Measurements from ENCODE around the gene SH3PXD2B.
"Not testable (repeated sequence)": the region's sequence is repeated elsewhere in the genome, so short reads cannot be mapped to it uniquely, and the experiment has no call there.

Gene SH3PXD2B

DNA sequence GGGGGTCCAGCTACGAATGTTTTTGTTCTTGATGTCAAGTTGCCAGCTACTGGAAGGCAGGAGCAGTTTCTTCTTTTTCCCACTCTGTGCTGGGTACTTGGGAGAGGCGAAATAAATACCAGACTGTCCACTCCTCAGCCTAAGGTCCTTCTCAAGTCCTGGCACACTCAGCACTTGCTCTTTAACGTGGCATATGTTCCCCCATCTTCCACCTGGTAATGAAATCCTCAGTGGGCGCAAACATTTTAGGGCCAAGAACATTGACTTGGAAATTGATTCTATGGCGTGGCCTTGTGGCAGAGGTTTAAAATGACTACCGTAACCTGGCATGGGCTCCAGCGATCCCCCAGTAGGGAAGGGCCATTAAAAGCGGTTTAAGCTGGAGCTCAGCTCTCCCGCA is 119.7 kb downstream of the SH3PXD2B start:
- DNase-seq, result no peak

DNA sequence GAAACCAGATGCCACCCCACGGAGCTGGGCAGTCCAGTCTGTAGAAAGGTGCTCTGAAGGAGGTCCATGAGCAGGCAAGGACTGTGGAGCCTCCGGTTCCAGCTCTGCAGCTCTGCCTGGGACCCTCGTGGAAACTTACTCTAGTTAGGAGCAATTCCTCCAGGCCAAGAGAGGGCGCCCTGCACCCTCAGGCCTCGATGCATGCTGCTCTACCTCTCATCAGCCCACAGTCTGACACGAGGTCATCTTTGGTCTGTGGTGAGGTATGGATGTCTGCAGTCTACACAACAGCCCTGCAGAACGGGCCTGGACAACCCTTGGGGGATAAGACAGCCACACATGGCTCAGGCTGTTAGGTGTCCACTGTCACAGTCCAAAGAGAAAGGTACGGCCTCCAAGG is 120.1 kb downstream of the SH3PXD2B start:
- DNase-seq, result no peak

DNA sequence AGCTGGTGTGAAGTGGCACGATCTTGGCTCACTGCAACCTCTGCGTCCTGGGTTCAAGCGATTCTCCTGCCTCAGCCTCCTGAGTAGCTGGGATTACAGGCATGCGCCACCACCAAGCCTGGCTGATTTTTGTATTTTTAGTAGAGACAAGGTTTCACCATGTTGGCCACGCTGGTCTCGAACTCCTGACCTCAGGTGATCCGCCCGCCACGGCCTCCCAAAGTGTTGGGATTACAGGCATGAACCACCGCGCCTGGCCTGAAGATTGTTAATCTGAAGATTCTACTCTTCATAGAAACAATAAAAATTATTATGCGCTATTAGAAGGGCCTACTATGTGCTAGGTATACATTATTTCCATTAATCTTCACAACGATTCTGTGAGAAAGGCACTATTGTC is 127.4 kb downstream of the SH3PXD2B start:
- not testable (repeated sequence) for DNase-seq

DNA sequence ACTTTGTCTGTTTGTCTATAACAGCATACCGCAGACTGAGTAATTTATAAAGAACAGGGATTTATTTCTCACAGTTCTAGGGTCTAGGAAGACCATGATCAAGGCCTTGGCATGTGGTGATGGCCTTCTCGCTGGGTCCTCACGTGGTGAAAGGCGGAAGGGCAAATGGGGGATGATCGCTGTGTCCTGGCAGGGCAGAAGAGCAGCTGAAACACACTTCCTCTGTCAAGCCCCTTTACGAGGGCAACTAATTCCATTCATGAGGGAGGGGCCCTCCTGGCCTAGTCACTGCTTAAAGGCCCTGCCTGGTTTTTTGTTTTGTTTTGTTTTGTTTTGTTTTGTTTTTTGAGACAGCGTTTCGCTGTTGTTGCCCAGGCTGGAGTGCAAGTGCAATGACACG is 128.9 kb downstream of the SH3PXD2B start:
- DNase-seq, result no peak

DNA sequence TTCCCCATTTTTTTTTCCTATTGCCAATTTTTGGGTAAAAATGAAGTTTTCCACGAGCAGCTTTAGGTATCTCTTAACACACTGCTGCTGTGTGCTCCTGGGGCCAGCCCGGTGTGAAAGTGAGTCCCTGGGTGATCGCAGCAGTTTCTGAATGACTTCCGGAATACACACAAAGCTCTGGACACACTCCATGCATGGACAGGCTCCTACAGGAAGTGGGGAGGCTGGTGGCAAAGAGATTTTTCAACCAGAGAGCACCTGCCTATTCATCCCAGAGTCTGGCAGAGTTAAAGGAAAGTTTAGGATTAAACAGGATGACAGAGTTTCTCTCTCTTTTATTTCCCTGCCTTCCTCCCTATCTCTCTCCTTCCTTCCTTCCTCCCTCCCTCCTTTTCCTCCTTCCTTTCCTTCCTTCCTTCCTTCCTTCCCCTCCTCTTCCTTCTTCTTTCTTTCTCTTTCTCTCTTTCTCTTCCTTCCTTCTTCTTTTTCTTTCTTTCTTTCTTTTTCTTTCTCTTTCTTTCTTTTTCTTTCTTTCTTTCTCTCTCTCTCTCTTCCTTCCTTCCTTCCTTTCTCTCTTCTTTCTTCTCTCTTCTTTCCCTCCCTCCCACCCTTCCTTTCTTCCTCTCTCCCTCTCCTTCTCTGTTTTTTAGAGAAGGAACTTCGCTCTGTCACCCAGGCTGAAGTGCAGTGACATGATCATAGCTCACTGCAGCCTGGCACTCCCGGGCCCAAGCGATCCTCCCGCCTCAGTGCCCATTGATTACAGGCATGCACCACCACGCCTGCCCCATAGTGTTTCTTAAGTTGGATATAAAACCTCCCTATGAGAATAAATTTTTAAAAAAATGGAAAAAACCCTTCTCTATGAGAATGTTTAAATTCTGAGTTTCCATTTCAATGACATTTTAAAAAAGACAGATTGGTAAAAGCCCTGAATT is 132.0 kb downstream of the SH3PXD2B start:
- peak; percentile 46 for DNase-seq

DNA sequence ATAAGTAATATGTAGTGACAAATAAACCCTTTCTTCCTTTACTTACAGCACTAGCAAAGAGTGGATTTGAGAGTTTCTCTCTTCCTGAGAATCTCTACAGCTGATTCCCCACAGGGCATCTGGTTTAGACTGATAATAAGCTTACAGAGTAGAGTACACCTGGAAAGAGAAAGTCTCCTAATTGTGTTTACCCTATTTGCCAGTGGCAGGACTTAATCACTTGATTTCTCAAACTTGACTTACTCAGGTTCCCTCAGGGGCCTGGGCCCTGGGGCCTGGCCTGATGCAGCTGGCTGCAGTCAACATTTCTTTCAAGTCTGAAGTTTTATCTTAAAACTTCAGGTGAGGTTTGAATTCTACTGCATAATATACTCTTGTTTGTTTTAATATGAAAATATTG is 132.7 kb downstream of the SH3PXD2B start:
- peak; percentile 13 for DNase-seq

DNA sequence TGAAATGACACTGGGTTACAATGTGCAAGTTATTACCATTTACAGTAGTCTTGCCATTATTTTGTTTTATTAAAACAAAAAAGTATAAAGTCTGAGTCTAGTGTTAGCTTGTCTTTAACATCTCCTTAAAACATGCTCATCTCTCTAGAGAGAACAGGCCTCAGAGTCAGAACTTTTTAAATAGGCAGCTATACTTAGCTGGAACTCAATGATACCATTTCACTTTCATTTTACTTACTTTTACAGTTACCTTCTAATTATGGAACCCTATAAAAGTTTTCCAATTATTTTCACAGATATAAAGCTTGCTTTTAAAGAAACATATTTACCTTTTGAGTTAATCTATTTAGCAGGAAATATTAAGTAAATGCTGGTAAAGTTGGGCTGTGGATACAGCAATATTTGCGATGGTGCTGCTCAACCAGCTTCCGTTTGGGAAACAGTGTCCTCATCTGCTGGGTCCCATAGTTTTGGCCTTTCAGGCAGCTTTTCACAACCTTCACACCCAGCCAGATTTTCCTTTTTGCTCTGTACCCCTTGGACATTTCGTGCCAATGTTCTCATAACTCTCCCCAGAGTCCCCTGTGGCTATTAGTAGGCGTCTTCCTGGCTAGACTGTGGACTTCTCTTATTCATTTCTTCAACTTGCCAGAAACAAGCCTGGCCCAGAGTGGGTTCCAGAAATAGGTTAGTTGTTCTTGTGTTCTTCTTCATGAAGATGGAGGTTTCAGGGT is 134.4 kb downstream of the SH3PXD2B start:
- no peak for DNase-seq

DNA sequence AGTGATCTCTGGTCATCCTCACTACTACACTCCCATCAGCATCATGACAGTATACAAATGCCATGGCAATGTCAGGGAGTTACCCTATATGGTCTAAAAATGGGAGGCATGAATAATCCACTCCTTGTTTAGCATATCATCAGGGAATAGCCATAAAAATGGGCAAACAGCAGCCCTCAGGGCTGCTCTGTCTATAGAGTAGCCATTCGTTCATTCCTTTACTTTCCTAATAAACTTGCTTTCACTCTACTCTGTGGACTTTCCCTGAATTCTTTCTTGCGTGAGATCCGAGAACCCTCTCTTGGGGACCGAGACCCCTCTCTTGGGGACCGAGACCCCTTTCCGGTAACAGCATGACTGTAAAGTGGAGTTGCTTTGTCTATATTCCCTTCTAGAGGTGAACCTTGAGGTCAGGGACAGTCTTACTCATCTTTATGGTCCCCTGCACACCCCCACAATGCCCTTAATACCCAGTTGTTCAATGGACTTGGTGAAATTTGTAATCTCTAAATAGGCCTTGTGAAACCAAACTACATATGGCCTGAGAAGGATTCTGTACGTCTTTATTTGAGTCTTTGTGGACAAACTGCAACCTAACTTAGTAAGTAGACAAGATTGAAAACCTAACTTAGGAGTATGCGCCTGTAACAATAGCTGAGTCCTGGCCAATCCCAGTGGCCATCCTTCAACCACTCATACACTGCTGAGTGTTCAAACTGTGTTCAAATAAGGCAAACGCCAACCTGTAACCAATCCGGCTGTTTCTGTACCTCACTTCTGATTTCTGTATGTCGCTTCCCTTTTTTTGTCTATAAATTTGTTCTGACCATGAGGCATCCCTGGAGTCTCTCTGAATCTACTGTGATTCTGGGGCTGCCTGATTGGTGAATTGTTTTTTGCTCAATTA is 138.5 kb downstream of the SH3PXD2B start:
- DNase-seq, result no peak

DNA sequence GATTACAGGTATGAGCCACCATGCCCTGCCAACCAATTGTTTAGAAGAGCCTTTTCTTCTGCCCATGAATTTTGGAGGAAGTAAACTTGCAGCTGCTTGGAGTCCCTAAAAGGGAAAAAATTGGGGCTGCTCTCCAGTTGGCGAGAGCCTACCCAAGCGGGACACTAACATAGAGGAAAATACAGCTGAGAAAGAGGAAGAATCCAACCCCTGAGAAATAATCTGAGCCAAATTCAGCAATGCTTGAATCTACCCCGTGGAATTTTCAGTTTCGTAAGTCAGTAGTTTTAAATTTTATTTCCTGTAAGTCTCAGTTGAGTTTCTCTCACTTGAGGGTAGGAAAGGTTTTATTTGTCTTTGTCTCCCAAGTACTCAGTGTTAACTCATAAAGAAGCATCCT is 140.4 kb downstream of the SH3PXD2B start:
- DNase-seq, result no peak

DNA sequence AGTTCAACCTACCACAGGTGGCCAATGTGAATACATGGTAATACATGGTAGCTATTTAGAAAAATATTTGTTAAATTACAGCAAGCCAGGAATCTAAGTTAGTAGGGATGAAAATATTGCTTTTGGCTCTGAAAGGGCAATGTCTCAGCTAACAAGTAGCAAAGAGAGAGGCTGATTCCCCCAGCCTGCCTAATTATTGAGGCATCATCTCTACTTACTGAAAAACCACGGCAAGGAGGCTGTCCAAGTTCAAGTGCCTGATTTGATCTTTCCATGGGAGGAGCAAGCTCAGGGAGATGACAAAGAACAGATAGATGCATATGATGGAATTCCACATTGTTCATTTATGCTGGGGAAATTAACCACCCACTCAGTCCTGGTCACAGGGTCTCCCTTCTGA is 142.0 kb downstream of the SH3PXD2B start:
- no peak for DNase-seq

DNA sequence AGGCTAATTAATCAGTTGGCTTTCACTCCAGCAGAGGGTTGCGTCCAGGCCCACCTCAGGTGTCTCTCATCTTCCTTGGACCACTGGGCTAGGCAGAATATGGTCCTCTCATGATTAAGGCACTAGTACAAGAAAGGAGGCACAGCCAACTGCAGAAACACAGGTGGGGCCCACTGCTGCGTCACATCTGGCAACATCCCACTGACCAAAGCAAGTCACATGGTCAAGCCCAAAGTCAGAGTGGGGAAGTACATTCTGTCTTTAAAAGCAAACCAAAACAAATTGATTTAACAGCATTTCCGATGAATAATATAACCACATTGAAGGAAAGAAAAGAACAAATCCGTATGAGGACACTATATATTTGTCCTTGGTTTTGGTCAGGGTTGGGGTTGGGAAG is 142.7 kb downstream of the SH3PXD2B start:
- DNase-seq, result no peak

DNA sequence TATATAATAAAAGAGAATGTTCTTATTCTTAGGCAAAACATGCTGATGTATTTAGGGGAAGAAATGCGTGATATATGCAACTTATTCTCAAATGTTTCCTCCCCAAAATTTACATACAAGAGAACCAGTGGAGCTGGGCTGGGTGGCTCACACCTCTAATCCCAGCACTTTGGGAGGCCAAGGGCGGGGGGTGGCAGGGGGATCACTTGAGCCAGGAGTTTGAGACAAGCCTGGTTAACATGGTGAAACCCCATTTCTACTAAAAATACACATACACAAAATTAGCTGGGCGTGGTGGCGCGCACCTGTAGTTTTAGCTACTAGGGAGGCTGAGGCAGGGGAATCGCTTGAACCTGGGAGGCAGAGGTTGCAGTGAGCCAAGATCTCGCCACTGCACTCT is 143.3 kb downstream of the SH3PXD2B start:
- DNase-seq, result no peak

DNA sequence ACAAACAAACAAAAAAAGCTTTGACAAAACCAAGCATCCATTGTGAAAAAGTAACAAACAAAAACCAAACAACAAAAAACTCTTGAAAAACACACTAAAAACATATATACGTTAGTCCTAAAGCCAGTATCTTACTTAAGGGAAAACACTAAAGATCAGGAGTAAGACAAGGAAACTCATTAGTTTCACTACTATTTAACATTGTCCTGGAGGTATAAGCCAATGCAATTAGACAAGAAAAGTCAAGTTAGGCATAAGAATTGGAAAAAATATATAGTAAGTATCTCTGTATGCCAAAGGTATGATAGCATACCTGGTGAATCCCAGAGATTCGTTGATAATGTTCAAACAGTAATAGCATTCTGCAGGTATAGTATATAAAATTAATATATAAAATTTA is 148.9 kb downstream of the SH3PXD2B start:
- DNase-seq, result no peak

DNA sequence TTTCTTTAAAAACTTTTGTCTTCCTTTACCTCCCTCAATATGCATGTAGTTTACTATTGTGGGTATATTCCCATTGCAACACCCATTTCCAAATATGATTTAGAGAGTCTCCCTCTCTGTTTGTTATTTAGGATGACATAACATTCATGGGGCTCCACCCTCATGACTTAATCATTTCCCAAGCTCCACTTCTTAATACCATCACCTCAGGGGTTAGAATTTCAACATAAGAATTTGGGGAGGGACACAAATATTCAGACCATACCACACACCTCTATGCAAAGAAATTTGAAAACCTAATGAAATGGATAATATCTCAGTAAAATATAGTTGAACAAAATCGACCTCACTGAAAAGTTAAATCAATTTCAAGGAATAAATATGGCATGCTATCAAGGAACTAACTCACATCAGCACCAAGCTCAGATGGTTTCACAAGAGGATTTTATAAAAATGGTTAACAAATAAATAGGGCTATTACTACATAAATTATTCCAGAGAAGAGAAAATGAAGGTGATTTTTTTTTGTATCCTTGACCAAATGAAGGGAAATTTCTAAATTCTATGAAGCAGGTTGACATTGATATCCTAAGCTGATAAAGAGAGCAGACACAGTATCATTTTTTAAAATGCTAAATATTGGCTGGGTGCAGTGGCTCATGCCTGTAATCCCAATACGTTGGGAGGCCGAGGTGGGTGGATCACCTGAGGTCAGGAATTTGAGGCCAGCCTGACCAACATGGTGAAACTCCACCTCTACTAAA is 150.6 kb downstream of the SH3PXD2B start:
- no peak for DNase-seq

DNA sequence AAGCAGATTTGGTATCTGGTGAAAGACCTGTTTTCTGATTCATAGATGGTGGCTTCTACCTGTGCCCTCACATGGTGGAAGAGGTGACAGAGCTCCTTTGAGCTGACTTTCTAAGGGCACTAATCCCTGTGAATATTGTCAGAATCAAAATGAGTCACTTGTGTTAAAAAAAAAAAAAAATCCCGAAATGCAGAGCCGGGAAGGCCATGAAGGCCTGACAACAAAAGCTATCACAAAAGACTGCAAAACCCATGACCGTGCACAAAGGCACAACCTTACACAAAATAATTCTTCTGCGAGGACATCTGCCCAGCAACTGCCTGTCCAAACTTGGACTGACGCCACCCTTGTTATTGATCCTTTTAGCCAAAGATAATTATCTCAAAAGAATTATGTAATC is 151.2 kb downstream of the SH3PXD2B start:
- no peak for DNase-seq

DNA sequence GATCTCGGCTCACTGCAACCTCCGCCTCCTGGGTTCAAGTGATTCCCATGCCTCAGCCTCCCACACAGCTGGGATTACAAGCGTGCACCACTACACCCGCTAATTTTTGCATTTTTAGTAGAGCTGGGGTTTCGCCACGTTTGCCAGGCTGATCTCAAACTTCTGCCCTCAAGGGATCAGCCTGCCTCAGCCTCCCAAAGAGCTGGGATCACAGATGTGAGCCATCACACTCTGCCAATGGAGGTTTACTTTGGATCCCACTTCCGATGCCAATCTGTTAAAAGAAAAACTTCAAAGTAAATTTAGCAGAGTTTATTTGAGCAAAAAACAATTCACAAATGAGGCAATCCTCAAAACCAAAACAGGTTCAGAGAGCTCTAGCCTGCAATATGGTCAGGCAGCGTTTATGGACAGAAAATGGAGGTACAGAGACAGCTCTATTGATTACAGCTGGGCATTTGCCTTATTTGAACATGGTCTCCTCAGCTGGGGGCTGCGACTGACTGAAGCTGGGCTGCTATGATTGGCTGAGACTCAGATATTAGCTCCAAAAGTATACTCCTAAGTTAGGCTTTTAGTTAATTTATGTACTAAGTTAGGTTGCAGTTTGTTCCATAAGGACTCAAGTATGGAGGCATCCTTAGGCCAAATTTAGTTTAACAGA is 152.1 kb downstream of the SH3PXD2B start:
- no peak for DNase-seq

DNA sequence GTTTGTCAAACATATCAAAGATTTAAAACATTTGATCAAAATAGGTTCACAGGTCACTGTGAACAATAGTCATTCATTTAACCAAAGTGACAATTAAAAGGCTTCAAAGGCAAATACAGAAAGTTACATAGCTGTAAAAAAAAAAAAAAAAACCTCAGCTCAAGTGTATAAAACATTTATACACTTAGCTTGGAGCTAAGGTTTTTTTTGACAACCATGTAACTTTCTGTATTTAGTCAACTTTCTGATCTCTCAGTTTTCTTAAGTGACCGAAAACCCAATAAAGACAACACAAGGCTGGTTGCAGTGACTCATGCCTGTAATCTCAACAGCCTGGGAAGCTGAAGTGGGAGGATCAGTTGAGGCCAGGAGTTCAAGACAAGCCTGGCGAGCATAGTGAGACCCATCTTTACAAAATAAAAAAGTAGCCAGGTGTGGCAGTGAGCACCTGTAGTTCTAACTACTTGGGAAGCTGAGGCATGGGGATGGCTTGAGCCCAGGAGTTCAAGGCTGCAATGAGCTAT is 154.3 kb downstream of the SH3PXD2B start:
- DNase-seq, result no peak

DNA sequence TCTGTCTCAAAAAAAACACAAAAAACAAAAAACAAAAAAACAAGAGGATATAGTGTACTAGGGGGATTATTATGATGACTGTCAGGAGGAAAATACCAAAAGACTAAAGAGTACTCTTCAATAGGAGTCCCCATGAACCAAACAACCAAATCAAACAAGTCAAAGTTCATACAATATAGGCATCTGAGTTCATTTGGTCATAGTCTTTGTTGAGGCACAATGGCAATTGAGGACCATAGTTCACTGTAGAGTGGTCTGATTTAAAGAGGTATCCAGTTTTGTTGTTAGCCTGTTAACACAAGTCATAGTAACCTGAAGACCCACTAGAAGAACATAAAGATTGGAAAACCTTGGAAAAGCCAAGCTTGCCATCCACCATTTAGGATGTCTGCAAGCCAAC is 159.5 kb downstream of the SH3PXD2B start:
- no peak for DNase-seq

DNA sequence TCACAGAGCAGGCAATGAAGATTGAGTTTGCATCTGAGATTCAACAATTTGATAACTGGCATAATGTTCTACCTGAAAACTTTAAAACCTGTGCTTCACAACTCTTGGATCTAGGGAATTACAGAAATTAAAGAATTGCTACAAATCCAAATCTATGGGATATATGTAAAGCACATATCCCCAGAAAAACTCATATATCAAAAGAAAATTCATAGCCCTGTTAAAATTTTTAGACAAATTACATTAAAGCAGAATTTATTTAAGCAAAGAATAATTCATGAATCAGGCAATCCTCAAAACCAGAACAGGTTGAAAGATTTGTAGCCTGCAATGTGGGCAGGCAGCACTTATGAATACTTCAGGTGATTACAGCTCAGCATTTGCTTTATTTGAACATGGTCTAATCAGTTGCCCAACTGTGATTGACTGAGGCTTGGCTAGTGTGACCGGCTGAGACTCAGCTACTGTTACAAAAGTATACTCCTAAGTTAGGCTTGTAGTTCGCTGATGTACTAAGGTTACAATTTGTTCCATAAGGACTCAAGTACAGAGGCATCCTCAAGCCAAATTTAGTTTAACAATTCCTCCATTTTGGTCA is 160.5 kb downstream of the SH3PXD2B start:
- no peak for DNase-seq

DNA sequence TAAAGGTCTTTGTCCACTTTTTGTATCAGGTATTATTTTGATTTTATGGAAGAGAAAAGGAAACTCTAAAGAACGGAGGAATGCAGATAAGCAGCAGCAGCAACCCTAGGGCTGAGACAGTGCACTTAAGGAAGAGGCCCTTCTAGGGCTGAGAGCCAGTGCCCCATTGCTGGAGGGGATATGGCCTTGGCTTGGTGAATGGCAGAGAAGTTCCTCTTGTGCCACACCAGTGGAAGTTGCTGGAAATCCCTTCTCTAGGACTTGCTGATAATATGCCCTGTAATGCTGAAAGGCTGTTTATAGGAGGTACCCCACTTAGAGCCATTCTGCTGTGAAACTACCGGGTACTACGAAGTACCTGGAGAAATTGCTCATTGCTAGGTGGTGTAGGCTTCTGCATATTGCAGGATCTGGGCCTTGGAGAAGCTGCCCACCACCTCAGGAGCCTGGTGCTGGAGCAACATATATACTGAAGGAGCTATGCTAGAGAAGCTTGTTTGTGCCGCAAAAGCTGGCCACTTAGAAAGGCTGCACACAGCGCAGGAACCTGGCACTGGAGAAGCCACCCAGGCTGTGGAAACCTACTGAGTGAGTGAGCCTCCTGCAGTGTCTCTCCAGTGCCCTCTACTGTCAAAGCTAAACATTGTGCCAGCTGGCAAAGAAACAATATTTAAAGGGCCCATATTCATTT is 161.1 kb downstream of the SH3PXD2B start:
- DNase-seq, result peak; percentile 63
